Cardiac fibroblast (primary cell): Measurements from ENCODE around the gene IGF2BP2.
"Not testable (repeated sequence)": the region's sequence is repeated elsewhere in the genome, so short reads cannot be mapped to it uniquely, and the experiment has no call there.

Experiments used
- DNase-seq, 2 donors: peaks; one replicate each; pipeline versions ENCODE4 v3.0.0 to v3.0.0-alpha.2; 2010; ENCODE audit warnings: low read depth in 2 of 2
- H3K4me3 ChIP-seq, 2 donors: replicated peaks in 1 of 2; 1 replicate in 1 of 2; 2 replicates in 1 of 2; pipeline ENCODE4 v1.5.1; 2011; ENCODE audit warnings: low read depth in 2 of 2, low read length in 2 of 2, mild to moderate bottlenecking in 2 of 2, moderate library complexity in 1 of 2
- TF ChIP-seq, protein P1 (sequence below): IDR thresholded peaks from one replicate; pipeline ENCODE4 v1.5.1; 2011; ENCODE audit warnings: low read depth, mild to moderate bottlenecking, low read length, inconsistent platforms

IGF2BP2 gene

DNA sequence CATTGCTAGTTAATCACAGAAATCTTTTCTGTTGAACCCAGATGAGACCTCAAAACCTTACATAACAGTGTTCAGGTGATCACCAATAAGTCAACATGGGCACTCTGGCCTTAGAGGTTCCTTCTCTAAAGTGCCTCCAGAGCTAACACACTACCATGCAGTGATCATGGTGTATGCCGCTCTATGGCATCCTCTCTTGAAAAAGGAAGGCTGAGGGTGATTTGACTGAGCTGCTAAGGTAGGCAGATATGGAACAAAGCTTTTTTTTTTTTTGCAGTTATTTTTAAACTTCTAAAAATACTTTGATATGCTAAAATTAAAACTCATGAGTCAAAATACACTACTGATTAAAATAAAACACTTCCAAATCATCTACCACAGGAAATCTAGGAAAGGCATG is 46.0 kb downstream of the IGF2BP2 start:
- DNase-seq: no peak
- TF ChIP-seq, protein P1, sequence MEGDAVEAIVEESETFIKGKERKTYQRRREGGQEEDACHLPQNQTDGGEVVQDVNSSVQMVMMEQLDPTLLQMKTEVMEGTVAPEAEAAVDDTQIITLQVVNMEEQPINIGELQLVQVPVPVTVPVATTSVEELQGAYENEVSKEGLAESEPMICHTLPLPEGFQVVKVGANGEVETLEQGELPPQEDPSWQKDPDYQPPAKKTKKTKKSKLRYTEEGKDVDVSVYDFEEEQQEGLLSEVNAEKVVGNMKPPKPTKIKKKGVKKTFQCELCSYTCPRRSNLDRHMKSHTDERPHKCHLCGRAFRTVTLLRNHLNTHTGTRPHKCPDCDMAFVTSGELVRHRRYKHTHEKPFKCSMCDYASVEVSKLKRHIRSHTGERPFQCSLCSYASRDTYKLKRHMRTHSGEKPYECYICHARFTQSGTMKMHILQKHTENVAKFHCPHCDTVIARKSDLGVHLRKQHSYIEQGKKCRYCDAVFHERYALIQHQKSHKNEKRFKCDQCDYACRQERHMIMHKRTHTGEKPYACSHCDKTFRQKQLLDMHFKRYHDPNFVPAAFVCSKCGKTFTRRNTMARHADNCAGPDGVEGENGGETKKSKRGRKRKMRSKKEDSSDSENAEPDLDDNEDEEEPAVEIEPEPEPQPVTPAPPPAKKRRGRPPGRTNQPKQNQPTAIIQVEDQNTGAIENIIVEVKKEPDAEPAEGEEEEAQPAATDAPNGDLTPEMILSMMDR: no peak
- H3K4me3 ChIP-seq: no peak overlapping the region

DNA sequence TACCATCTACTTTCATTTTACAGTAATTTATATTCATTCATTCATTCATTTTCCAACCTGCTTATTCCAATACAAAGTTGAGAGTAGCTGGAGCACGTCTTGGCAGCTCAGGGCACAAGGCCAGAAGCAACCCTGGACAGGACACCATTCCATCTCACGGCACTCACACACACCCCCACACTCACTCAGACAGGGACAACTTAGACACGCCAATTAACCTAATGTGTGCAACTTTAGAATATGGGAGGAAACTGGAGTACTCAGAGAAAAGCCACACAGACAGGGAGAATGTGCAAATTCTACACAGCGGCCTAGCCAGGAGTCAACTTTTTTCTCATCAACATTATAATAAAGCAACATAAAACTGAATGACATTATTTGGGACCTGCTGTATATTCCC is 46.7 kb downstream of the IGF2BP2 start:
- TF ChIP-seq, protein P1: no peak
- H3K4me3 ChIP-seq: no peak overlapping the region
- DNase-seq: no peak

DNA sequence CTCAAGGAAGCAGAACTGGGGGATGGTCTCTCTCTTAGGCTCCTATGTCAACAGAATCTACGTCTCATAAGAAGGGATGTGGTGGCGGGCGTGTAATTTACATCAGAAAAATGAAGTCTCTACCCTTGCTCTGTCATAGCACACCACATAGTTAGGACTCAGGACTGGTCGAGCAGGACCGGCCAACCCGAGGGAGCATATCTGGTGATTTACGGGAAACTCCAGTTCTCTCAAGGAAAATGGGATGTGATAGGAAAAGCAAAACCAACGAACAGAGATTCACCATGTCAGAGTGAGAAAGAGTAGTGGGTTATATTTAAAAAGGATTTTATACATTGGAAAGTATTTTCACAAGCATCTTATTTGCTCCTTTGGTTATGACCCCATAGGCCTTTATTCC is 54.7 kb downstream of the IGF2BP2 start:
- TF ChIP-seq, protein P1: no peak
- no peak overlapping the region for H3K4me3 ChIP-seq
- no peak for DNase-seq

DNA sequence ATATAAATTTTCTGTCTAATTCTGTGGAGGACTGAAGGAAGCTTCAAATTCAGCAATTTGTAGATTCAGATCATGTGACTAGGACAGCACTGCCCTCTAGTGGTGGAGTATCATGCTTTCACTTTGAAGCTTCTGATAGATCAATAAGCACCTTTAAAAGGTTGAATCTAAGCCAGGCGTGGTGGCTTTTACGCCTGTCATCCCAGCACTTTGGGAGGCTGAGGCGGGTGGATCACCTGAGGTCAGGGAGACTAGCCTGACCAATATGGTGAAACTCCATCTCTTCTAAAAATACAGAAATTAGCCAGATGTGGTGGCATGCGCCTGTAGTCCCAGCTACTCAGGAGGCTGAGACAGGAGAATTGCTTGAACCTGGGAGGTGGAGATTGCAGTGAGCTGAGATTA is 56.3 kb downstream of the IGF2BP2 start:
- TF ChIP-seq, protein P1: peak; percentile 66
- not testable (repeated sequence) for H3K4me3 ChIP-seq
- DNase-seq: peak; percentile 57 to 85

DNA sequence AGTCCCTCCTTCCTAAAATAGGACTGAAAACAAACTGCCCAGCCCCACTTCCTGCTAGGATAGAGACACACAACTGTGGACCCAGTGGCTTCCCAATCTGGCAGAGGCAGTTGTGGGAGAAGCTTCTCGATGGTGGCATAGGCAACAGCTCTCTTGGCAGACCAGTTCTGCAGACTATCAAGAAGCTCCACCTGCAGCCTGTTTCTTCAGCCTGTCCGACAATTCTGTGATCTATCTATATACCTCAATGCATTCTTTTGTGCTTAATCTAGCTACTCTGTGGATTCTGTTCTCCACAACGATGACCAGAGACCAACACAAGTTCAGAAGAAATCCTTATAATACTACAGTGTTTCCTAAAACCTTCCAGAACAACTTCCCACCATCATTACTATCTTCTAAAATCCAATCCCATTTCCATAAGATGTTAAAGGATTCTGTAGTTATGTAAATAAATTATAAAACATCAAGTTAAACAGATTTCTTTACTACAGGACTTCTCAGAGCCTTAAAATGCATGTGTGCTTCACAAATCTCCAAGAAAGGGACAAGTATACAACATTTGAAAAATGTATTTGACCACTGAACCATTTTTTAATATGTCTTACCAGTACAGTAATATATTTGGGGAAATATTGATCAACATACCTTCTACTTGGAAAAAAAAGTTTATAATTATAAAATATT is 57.7 kb downstream of the IGF2BP2 start:
- H3K4me3 ChIP-seq: no peak overlapping the region
- peak in 1 of 2 donors; percentile 37 for DNase-seq
- TF ChIP-seq, protein P1: no peak

DNA sequence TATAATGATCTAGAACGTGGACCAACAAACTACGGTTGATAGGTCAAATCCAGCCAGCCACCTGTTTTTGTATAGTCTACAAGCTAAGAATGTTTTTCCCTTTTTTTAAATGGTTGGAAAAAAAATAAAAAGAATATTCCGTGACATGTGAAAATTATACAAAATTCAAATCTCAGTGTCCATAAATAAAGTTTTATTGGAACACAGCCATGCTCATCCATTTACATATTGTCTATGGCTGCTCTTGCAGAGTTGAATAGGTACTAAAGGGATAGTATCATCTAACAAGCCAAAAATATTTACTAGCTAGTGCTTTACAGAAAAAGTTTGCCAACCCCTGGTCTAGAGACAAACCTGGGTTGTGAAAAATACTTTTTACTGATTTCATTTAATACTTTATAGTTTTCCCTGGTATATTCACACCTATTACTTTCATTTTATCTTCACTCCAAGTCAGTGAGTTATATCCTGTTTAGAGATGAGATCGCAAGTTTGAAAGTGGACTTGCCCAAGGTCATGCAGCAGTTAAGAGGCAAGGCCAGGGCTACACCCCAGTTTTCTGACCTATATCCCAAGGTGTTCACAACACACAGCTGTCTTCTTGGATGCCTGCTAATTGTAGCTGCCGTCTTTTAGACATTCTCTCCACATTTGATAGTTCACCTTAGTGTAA is 58.4 kb downstream of the IGF2BP2 start:
- no peak overlapping the region for H3K4me3 ChIP-seq
- DNase-seq: peak in 1 of 2 donors; percentile 32
- TF ChIP-seq, protein P1: no peak

DNA sequence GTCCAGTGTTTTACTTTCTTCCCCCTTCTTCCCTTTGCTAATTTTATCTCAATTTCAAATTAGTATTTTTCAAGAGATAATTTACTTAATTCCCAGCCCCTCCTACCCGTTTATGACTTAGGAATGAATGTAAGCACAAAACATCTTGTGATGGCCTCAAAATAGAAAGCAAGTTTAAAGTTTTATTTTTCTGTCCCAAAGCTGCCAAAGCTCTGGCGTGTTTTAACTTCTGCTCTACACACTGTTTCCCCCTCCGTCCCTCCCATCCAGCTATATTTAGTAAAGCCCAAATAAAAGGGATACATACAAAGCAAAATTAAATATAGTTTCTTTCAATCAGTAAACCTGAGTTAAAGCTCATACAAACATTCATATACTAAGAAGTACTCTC is 59.9 kb downstream of the IGF2BP2 start:
- TF ChIP-seq, protein P1: no peak
- H3K4me3 ChIP-seq: no peak overlapping the region
- peak in 1 of 2 donors; percentile 15 for DNase-seq
